Pancreas (tissue), 10 donors: Measurements from ENCODE around the gene PDE7B. TPM values are rescaled to one million over a fixed set of nuclear protein-coding genes. Genes with fewer than 3 reads are reported as not detected.

ENCODE experiments used
- ATAC-seq, 4 donors: fragments of 200-7000 bp; cut with Tn5 transposase; one replicate each; pipeline versions ENCODE4 v1.8.0 to v1.9.1; 2020; ENCODE audit warnings: mild to moderate bottlenecking in 4 of 4, moderate library complexity in 4 of 4
- DNase-seq, 6 donors: peaks; one replicate each; pipeline ENCODE4 v3.0.0-alpha.2; 2020
- FAIRE-seq: peaks from 2 replicates; lab custom pipeline; 2012; peaks lifted over from hg19 to GRCh38; lab: Jason Lieb, UNC
- H3K27ac ChIP-seq, 4 donors: fragments of 200-600 bp; sonication (generic); 1 replicate in 3 of 4; 2 replicates in 1 of 4; pipeline versions ENCODE4 v1.5.0 to v1.8.0; 2020
- H3K27me3 ChIP-seq, 4 donors: fragments of 200-600 bp; one replicate each; pipeline ENCODE4 v1.8.0; 2021
- H3K36me3 ChIP-seq, 3 donors: fragments of 200-600 bp; sonication (generic) in 1 of 3; one replicate each; pipeline versions ENCODE4 v1.5.0 to v1.8.0; 2020 to 2021
- H3K4me1 ChIP-seq, 3 donors: fragments of 200-600 bp; one replicate each; pipeline ENCODE4 v1.8.0; 2021
- H3K4me3 ChIP-seq, 4 donors: fragments of 200-600 bp; sonication (generic) in 2 of 4; one replicate each; pipeline versions ENCODE4 v1.5.0 to v1.8.0; 2020 to 2021
- H3K9me3 ChIP-seq, 4 donors: fragments of 200-600 bp; one replicate each; pipeline ENCODE4 v1.8.0; 2021
- CTCF ChIP-seq, 4 donors: fragments of 200-600 bp; sonication (generic) in 3 of 4; IDR thresholded peaks; one replicate each; pipeline versions ENCODE4 v1.5.0 to v1.8.0; 2021; ENCODE audit warnings: antibody characterized with exemption in 4 of 4
- WGBS, 2 donors: extraction: QIAGEN DNeasy Blood & Tissue Kit; methylation state at CpG; one replicate each; pipeline ENCODE4 v1.1.7; 2013; 5-methylcytosine and 5-hydroxymethylcytosine counted together
- intact Hi-C, 3 donors: fragments of 100-400 bp; cut with DNase I; formaldehyde crosslinking; loops; one replicate each; pipeline versions ENCODE4 v1.11.1 to v1.14.2; 2022
- polyA plus RNA-seq, 2 donors: library from polyadenylated mRNA; stranded (reverse); fragments of 200-250 nt; gene quantifications; one replicate each; pipeline ENCODE4 v1.2.3, GENCODE V29; 2013
- total RNA-seq, 6 donors: library from RNA; stranded (reverse); fragmentation: NEBNext Ultra II Directional in 4 of 6; extraction: Animal tissue kit (Norgen Biotek cat#: 25700) in 4 of 6; gene quantifications; one replicate each; pipeline versions ENCODE4 v1.2.1 to v1.2.4, GENCODE V29; 2021 to 2023
- donor health status: healthy with polysubstance abuse.
- donor health status: DM: no; HTN: no; CAD: no; lungs with moderate emphysema.
- donor health status: DM: no; HTN: no; CAD: no.
- donor health status: control.
- donor health status: control.
- donor health status: Bipolar disorder and iron deficiency.
- donor health status: DM: yes; HTN: yes; CAD: no.
- donor health status: DM: no; HTN: no; CAD: no.
- donor health status: DM: no; HTN: no; CAD: no.
- donor health status: DM: yes; HTN: yes; CAD: no.

The PDE7B gene
- total and polyA plus RNA-seq, 8 donors, result 0.38 to 1.7 (median 0.76) TPM

GRCh38 chr6:135839121-135839520, 12.4 kb upstream of the PDE7B start:
- FAIRE-seq, result no peak
- DNase-seq, result no peak
- Histone ChIP-seq H3K9me3 (no peaks in the 10 kb centered on the region), H3K4me3 (no peak overlapping the region), H3K27me3 (no peaks in the 10 kb centered on the region), H3K27ac (no peak overlapping the region), H3K36me3 (no peaks in the 10 kb centered on the region), H3K4me1 (no peaks in the 10 kb centered on the region)
- 89 to 91% methylated on average over 4 of the region's 4 CpGs for WGBS, 2 donors
- no peak for TF ChIP-seq CTCF (IDR thresholded peaks at IDR 0.05)
- ATAC-seq, result no peak
- intact Hi-C loops, result no loop called here

DNA sequence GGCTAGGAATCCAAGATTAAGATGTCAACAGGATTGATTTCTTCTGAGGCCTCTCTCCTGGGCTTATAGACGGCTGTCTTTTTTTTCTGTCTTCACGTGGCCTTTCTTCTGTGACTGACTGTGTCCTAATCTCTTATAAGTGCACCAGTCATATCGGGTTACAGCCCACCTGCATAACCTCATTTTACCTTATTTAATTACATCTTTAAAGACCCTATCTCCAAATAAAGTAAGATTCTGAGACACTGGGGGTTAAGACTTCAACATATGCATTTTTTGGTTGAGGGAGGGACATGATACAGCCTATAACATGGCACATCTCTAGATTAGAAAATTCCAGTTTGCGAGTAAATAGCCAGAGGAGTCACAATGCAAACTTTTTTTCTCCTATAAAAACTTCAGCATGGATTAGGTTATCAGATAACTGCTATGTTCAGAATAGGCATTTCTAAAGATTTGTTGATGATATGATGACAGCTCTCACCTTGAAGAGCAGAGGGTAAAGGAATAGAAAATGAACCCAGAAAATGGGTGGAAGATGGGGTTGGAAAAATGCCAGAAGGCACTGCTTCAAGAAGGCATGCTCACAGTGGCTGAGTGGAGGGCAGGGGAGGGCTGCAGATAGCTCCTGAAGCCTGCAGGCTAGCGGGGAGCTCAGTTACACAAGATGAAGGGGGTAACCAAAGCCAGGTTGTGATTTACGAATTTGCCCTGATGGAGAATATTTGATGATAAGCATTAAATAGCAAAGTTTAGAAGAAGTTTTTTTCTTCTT, 8.7 kb upstream of the PDE7B start:
- Histone ChIP-seq H3K4me3 (no peak overlapping the region), H3K27ac (no peak overlapping the region), H3K27me3 (no peaks in the 10 kb centered on the region), H3K9me3 (no peaks in the 10 kb centered on the region), H3K4me1 (no peaks in the 10 kb centered on the region), H3K36me3 (no peaks in the 10 kb centered on the region)
- no peak for ATAC-seq
- no peak for FAIRE-seq
- intact Hi-C loops, result no loop called here
- 87% methylated on average over 6 of the region's 6 CpGs for WGBS, 2 donors
- no peak for TF ChIP-seq CTCF (IDR thresholded peaks at IDR 0.05)
- DNase-seq, result no peak

DNA sequence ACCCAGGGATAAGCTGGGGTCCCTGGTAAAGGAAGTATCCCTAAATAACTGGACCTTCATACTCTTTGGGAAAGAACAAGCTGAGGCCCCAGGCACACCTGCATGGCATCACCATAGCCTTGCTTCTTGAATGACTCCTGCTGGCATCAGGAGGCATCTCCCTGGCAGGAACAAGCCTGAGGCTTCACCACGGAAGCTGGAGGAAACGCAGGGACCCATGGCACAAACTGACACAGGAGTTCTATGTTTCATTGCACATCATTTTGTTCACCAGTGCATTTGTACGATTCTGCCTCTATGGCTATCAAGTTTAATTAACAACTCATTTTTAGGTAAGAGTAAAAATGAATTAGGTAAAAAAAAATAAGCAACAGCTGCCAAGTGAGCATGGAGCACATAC, 619 bp upstream of the PDE7B start:
- TF ChIP-seq CTCF (IDR thresholded peaks at IDR 0.05), result no peak
- Histone ChIP-seq H3K36me3 (no peaks in the 10 kb centered on the region), H3K27me3 (no peaks in the 10 kb centered on the region), H3K9me3 (no peaks in the 10 kb centered on the region), H3K4me1 (peaks cover 0 to 8% (median 4%) of the 10 kb centered on the region in 3 donors), H3K27ac (peak overlapping the region in 1 of 4 donors; percentile 26), H3K4me3 (no peak overlapping the region)
- WGBS, 2 donors, result 77 to 80% methylated on average over 3 of the region's 3 CpGs
- intact Hi-C loops, result no loop called here
- DNase-seq (peak in 1 of 6 donors; percentile 7), FAIRE-seq (no peak), ATAC-seq (peak in 1 of 4 donors; percentile 9)

GRCh38 chr6:135852746-135853145, 1.2 kb downstream of the PDE7B start:
- no peak for ATAC-seq
- Histone ChIP-seq H3K4me1 (peaks cover 0 to 8% (median 4%) of the 10 kb centered on the region in 3 donors), H3K27ac (no peak overlapping the region), H3K9me3 (no peaks in the 10 kb centered on the region), H3K36me3 (no peaks in the 10 kb centered on the region), H3K27me3 (no peaks in the 10 kb centered on the region), H3K4me3 (no peak overlapping the region)
- no peak for FAIRE-seq
- no peak for DNase-seq
- intact Hi-C loops, result no loop called here
- WGBS, 2 donors, result 62 to 70% methylated on average over 1 of the region's 1 CpG
- TF ChIP-seq CTCF (IDR thresholded peaks at IDR 0.05), result no peak

GRCh38 chr6:135853227-135853626, 1.7 kb downstream of the PDE7B start:
- no peak overlapping the region for H3K27ac ChIP-seq
- H3K4me3 ChIP-seq, result no peak overlapping the region
- DNase-seq (no peak), FAIRE-seq (no peak), ATAC-seq (no peak)
- H3K4me1 ChIP-seq, result peaks cover 0 to 8% (median 4%) of the 10 kb centered on the region in 3 donors
- H3K9me3 ChIP-seq, result no peaks in the 10 kb centered on the region
- no peak for TF ChIP-seq CTCF (IDR thresholded peaks at IDR 0.05)
- H3K27me3 ChIP-seq, result no peaks in the 10 kb centered on the region
- H3K36me3 ChIP-seq, result no peaks in the 10 kb centered on the region
- intact Hi-C loops, result no loop called here
- 68 to 71% methylated on average over 5 of the region's 5 CpGs for WGBS, 2 donors
